ENCODE data around the gene ZFAND3.

GRCh38 chr6:38045701-38046305, 226.3 kb downstream of the ZFAND3 start:
- TF ChIP-seq CTCF (conservative IDR thresholded peaks at IDR 0.05; ENCODE audit: low read length) (no peak), EZH2phosphoT487 (IDR thresholded peaks at IDR 0.05; ENCODE audit: borderline replicate concordance, low read depth, low read length) (no peak)

Measured in OCI-LY7 (cell line).